ENCODE data around the gene OR52W1. TPM values are rescaled to one million over a fixed set of nuclear protein-coding genes. Genes with fewer than 3 reads are reported as not detected.

The OR52W1 gene, protein sequence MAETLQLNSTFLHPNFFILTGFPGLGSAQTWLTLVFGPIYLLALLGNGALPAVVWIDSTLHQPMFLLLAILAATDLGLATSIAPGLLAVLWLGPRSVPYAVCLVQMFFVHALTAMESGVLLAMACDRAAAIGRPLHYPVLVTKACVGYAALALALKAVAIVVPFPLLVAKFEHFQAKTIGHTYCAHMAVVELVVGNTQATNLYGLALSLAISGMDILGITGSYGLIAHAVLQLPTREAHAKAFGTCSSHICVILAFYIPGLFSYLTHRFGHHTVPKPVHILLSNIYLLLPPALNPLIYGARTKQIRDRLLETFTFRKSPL
- total RNA-seq (2014; rRNA removed): not detected in 2 replicates
- polyA plus RNA-seq (2012): not detected

DNA sequence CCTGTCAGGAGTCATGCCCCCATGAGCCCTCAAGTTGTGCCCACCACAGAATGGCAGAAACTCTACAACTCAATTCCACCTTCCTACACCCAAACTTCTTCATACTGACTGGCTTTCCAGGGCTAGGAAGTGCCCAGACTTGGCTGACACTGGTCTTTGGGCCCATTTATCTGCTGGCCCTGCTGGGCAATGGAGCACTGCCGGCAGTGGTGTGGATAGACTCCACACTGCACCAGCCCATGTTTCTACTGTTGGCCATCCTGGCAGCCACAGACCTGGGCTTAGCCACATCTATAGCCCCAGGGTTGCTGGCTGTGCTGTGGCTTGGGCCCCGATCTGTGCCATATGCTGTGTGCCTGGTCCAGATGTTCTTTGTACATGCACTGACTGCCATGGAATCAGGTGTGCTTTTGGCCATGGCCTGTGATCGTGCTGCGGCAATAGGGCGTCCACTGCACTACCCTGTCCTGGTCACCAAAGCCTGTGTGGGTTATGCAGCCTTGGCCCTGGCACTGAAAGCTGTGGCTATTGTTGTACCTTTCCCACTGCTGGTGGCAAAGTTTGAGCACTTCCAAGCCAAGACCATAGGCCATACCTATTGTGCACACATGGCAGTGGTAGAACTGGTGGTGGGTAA is at the start of gene OR52W1:
Gene OR52W1 (plus strand): TSS at position 51 of the 637 bp plus-strand sequence. CDS start 0 bp downstream, at position 51.
- DNase-seq (ENCODE audit: low read depth): no peak

DNA sequence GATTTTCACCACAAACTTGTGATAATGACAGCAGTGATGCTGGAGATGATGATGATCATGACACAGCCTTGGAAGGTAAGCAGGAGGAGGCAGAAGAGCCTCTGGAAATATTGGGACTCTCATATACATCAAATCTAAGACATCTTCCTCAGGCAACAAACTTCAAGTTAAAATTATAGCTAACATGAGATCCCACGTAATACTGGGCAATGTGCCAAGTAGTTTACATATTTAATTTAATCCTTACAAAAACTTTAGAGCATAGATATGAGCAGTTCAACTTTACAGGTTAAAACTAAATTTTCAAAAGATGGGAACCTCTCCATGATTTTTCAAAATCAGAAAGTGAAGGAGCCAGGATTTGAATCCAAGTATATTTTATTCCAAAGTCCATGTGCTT is 47.9 kb upstream of the OR52W1 start:
- DNase-seq (ENCODE audit: low read depth): no peak

DNA sequence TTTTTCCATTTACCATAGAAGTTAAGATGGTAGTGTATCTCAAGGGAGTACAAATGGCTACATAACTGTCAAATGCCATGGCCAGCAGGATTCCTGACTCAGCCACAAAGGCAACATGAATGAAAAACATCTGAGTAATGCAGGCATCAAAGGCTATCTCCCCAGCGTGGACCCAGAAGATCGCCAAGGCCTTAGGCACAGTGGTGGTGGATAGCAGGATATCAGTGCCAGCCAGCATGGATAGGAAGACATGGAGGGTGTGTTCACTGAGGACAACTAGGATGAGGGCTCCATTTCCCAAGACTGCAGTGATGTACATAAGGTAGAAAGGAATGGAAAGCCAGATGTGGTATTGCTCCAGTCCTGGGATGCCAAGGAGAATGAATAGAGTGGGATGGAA is 46.9 kb upstream of the OR52W1 start:
- no peak for DNase-seq (ENCODE audit: low read depth)

DNA sequence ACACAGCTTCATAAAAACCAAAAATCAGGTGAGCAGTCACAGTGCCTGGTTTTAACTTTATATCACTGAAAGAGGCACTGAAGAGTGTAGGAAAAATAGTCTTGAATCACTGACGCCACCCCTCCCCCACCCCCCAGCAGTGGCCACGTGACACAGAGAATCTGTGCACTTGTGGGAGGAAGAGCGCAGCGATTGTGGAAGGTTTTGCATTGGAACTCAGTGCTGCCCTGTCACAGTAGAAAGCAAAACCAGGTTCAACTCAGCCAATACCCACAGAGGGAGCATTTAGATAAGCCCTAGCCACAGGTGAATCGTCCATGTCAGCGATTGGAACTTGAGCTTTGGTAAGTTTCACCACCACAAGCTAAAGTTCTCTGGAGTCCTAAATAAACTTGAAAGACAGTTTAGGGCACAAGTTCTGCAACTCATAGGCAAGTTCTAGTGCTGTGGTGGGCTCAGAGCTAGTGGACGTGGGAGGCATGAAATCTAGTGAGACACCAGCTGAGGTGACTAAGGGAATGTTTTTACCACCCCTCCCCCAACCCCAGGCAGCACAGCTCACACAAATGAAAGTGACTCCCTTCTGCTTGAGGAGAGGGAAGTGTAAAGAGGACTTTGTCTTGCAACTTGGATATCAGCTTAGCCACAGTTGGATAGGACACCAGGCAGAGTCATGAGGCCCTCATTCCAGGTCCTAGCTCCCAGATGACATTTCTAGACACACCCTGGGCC is 42.2 kb upstream of the OR52W1 start:
- peak; percentile 1 for DNase-seq (ENCODE audit: low read depth)

DNA sequence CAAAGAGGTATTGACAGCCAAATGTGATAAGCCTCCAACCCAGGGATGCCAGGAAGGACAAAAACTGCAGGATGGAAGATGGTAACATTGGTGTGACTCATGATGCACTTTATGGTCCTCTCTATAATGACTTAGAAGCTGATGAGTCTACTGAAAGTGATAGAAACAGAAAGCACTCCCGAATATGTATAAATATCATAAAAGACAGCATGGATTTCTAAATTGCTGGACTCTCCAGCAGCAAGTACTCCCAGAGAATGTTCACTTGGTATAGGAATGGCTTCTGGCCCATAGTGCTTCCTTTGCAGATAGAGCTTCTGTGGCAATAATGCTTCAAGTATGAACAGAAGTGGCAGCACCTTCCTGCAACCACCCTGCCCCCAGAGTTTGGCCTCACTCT is 28.8 kb upstream of the OR52W1 start, which contains the start of gene OR52B2:
Gene OR52B2 (minus strand): TSS at position 101 of the 400 bp plus-strand sequence. CDS start 0 bp downstream, at position 101.
- no peak for DNase-seq (ENCODE audit: low read depth)

DNA sequence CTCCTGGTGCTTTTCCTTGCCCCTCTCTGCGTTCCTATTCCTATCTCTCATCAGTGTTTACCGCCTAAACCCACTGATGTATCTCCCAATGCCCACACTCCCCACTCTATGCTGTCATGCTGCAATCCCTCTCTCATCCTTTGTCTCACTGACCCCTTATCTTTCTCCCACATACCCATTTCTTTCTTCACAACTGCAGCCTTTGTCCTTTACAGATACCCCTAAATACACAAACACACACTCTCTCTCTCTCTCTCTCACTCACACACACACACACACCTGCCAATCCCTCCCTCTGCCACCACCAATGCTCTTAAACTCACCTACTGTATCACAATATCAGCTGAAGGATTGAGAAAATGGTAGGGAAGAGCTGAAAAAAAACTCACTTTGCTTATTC is 23.6 kb upstream of the OR52W1 start:
- no peak for DNase-seq (ENCODE audit: low read depth)

DNA sequence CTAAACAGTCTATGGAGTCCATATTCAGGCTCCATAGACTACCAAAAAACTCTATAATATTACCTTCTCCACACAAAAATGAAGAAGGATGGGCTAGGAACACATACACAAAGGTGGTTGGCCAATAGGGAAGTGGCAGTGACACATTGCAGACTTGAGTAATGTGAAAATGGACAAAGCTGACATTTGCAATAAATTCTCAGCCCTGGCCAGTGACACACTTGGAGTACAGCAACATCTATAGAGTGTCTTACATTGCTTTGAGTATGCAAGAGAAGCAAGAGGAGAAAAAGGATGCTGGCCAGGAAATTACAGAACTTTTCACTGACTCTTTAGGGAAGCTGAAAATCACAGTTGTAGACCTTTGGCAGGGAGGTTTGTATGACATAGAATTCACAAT is 7.3 kb upstream of the OR52W1 start:
- DNase-seq (ENCODE audit: low read depth): no peak

DNA sequence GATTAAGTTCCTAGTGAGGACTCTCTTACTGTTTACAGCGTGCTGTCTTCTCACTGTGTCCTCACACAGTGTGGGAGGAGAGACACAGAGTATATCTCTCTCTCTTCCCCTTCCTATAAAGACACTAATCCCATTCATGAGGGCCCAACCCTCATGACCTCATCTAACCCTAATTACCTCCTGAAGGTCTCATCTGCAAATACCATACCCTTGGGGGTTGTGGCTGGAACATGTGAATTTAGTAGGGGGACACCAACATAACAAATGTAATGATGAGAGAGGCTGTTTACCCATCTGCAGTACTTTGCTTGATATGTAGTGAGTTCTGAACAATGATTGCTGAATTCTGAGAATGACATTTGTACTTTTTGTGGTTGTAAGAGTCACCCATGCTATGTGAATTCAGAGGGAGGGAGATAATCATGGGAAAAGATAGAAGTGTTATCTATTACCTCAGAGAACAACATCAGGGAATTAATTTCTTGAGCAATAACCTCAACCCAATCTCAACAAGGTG is 4.9 kb upstream of the OR52W1 start:
- DNase-seq (ENCODE audit: low read depth): no peak

DNA sequence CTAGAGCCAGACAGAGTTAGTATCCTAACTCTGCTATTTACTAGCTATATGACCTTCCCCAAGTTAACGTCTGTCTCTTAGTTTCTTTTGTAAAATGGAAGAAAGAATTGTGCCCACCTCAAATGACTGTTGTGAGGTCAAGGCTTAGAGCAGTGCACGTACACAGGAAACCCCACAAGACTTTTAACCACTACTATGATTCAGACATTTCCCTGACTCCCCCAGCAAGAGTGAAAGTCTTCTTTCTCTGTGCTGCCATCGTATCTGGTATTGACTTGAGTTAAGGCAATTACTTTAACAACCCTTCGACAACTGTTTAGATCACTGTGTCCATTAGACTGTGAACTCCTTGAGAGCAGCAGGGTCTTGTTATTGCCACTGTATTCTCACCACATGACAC is 2.6 kb upstream of the OR52W1 start:
- DNase-seq (ENCODE audit: low read depth): no peak

DNA sequence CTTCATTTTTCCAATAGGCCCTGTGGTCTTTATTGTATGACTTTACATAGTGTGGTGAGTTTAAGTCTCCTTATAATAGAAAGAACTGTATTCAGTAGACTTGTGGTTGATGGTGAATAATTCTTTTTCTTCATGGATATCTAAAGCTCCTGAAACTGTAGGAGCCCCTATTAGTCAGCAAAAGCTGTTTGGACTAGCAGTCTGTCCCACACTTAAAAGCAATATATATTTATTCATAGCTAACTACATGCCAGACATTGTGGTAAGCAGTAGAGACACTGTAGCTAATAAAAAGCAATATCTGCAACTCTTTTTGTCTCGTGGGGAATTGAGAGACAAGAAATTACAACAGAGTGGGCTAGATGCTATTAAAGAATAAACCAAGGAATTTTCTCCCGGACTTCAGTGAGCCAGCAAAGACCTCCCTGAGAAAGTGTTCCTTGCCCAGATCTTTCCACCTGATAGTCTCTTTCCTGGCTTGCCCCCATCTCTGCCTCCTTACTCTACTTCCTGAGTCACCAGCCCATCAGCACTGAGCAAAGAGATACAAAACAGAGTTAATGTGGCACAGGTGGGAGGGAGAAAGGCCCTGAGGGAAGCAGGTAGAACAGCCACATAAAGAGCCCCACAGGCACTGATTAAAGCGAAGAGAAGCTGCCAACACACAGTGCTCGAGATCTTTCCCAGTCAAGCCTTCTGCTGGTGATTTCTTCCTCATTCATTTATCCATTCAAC is 1.4 kb upstream of the OR52W1 start:
- no peak for DNase-seq (ENCODE audit: low read depth)

DNA sequence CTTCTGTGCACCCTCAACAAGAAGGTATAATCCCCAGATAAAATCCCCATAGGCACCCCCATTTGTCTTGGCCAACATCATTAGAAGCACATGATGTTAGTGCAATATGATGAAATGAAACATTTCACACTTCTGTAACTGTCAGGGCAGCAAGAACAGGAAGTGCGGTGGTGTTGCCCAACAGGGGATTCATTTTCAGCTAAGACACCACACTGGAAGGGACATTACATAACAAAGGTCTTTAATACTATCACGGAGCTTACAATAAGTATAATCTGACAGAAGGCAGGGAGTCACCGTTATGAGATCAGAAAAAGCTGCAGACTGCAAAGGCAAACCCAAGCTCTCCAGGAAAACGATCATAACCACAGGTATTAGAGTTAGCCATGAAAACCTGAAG is 2.0 kb downstream of the OR52W1 start:
- DNase-seq (ENCODE audit: low read depth): no peak

DNA sequence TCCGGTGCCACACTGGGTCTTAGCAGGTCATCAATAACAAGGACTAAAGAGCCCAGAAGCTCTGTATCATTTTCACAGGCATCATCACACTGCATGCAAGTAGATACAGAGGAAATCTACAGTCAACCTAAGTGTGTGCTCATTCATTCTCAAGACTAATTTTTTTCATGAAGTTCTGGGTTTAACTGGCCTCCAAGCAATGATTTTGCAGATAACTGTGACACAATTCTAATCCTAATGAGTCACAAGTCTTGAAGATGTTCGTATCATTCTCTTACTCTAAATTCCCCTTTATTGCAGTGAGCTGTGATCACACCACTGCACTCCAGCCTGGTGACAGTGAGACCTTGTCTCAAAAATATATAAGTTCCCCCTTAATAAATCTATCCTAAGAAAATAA is 2.5 kb downstream of the OR52W1 start:
- DNase-seq (ENCODE audit: low read depth): no peak

DNA sequence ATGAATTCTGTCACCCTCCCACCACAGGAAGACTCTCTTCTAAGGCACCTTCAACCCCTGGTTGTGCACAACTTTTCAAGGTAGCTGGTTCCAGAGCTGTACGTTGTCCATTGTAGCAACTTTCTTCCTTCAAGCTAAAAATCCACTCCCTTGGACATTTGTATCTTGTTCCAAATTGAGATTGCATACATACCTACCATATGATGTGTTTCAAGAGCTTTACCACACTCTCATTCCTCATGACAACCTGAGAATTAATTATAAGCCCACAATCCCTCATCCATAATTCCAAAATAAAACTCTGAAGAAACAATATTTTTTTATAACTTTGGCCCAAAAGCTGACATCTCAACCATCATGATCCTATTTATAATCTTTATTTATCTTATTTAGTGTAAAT is 3.0 kb downstream of the OR52W1 start:
- DNase-seq (ENCODE audit: low read depth): no peak

DNA sequence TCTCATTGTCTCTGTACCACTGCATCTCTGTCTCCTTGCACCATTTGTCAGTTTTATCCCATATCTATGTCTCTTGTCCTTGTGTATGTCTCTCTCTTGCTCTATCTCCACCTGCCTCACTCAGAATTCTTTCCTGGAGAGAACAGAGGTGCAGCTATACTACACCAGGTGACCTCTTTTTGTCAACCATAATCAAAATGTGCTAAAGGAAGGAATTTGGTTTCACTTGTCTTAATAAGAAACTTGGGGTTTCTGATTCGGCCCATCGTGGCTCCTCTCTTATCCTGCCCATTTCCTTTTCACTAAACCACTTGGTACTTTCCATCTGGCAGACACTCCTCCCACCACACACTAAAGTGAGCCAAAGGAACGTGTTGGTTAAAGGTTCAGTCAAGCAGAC is 4.3 kb downstream of the OR52W1 start:
- no peak for DNase-seq (ENCODE audit: low read depth)

DNA sequence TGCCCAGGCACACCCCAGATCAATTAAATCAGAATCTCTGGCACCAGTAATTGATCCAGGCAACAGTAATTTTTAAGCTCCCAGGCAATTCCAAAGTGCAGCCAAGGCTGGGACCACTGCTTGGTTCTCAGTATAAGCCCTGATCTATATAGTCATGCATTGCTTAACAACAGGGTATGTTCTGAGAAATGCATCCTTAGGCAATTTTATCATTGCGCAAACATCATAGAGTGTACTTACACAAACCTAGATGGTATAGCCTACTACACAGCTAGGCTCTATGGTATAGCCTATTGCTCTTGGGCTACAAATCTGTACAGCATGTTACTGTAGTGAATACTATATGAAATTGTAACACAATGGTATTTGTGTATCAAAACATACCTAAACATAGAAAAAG is 5.7 kb downstream of the OR52W1 start:
- DNase-seq (ENCODE audit: low read depth): no peak

DNA sequence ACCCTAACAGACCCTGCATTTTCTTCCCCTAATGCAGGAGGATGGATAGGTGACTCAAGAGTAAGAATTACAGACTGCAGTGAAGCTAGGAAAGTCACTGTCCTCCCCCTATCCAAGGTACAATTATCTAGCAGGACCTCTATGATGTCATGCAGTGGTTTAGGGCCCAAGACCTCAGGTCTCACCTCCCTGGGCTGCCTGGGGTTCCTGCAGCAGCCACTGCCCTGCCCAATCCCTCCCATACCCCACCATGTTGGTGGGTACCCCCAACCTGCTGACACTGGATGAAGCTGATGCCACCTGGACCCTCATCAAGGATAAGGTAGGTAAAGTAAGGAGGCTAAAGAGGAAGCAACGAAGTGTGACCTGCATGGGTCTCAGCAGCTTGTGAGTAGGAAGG is 6.3 kb downstream of the OR52W1 start, which contains the start of gene C11orf42:
Gene C11orf42 (plus strand): TSS at position 192 of the 400 bp plus-strand sequence. CDS start 59 bp downstream, at position 251.
- no peak for DNase-seq (ENCODE audit: low read depth)

DNA sequence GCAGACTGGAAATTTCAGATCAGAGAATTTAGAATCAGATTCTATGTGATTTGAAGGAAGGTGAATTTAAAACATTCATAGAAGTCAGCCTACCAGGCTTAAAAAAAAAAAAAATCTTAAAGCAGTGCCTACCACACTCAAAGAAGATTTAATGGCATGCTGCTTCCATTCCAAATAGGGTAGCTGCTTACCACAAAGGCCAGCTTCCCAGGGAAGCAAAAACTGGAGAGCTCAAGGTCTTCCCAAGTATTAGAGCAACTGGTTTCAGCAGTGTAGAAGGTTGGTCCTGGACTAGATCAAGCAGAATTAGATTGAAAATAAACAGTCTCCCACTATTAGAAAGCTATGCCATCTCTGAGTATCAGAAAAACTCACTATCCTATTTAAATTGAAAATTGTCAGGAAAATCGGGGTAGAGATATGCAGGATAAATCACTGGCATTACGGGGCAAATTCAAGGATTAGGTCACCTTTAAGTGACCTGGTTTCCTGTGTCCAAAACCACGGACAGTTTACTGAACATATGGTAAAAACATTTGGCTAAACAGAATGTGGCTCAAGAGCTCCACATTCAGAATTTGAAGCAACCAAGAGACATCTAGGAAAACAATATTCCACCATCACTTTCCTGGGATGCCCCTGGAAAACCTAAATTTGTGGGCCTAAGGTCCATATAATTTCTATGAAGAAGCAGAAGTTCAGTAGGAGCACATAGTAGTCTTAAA is 7.6 kb downstream of the OR52W1 start:
- DNase-seq (ENCODE audit: low read depth): no peak

DNA sequence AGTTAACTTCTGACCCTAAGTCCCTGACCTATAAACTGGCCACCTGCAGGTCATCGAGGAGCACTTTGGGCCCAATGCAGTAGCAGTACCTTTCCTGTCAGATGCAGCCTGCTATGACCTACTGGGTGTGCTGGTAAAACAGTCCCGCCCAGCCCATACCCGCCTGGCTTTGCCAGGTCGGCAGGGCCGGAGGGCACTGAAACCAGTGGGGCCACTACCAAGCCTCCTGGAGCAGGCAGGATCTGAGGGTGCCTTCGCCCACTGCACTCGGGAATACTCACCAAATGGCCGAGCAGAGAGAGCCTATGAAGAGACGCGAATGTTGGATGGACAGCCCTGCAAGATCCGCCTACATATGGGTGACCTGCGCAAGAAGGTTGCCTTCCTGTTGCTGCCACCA is 10.8 kb downstream of the OR52W1 start:
- DNase-seq (ENCODE audit: low read depth): no peak

DNA sequence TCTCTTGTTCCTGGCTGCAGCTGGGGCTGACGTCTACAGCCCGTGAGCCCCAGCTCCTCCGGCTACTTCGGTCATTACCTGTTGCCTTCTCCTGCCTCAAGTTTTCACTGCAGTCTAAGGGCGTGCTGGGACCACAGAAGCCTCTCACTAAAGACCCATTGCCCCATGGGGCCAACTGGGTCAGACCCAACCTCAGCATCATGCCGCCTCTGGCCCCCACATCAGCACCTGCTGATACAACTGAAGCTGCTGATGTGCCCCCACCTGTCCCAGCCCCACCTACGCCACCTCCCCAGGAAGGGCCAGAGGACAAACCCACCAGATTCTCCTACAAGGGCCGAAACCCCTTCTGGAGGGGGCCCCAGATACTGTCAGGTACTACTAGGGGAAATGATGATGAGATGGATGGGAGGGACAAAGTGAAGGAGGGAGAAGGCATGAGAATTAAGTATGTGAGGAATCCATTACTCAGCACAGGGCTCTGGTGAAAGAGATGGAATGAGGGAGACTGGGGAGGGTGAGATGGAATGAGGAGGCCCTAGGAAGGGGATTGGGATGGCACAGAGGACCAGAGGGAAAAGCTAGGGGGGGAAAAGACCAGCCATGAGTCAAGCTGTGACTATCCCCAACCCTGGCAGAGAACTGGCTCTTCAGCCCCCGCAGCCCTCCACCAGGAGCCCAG is 11.4 kb downstream of the OR52W1 start:
- DNase-seq (ENCODE audit: low read depth): no peak

DNA sequence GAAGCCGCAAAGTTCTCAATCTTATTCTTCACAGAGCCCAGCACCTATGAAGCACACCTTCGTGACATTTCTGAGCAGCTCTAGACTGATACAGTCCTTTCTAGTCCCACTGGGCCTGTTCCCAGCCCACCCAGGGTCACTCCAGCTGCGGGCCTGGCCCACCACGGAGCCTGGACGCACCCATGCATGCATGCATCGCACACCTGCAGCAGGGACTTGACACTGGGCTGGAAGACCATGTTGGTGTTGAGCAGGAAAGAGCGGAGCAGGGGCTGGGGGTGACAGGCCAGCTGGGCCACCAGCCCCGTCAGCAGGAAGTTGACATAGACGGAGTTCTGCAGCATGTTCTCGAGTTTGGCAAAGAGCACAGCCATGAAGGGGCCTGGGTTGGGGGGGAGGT is 15.5 kb downstream of the OR52W1 start:
- DNase-seq (ENCODE audit: low read depth): no peak

All from LHCN-M2 (cell line).